C4-2B (cell line): Measurements from ENCODE around the gene S100A3.

Experiments used
- ZFX ChIP-seq: fragments of 450-650 bp; IDR thresholded peaks from 2 replicates; pipeline ENCODE4 v1.6.1; 2017
- TF ChIP-seq, protein P1 (sequence below): fragments of 450-650 bp; conservative IDR thresholded peaks from 2 replicates; pipeline ENCODE4 v1.5.1; 2017; ENCODE audit warnings: mild to moderate bottlenecking

- TF ChIP-seq, protein P1, sequence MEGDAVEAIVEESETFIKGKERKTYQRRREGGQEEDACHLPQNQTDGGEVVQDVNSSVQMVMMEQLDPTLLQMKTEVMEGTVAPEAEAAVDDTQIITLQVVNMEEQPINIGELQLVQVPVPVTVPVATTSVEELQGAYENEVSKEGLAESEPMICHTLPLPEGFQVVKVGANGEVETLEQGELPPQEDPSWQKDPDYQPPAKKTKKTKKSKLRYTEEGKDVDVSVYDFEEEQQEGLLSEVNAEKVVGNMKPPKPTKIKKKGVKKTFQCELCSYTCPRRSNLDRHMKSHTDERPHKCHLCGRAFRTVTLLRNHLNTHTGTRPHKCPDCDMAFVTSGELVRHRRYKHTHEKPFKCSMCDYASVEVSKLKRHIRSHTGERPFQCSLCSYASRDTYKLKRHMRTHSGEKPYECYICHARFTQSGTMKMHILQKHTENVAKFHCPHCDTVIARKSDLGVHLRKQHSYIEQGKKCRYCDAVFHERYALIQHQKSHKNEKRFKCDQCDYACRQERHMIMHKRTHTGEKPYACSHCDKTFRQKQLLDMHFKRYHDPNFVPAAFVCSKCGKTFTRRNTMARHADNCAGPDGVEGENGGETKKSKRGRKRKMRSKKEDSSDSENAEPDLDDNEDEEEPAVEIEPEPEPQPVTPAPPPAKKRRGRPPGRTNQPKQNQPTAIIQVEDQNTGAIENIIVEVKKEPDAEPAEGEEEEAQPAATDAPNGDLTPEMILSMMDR = no peak
- TF ChIP-seq ZFX = no peak
Observed at GRCh38 chr1:153543736-153544135, 5.3 kb downstream of the S100A3 start.
